GM23338 (cell line): ENCODE measurements around the gene LDLR. TPM values are rescaled to one million over a fixed set of nuclear protein-coding genes. Genes with fewer than 3 reads are reported as not detected.

Experiments used
- ATAC-seq: fragments of 200-7000 bp; cut with Tn5 transposase; 3 replicates; pipeline ENCODE4 v1.9.1; 2020
- DNase-seq: peaks from one replicate; pipeline ENCODE4 v3.0.0-alpha.2; 2015; ENCODE audit warnings: low spot score
- H2AFZ ChIP-seq: fragments of 200-600 bp; sonication (generic); 2 replicates; pipeline ENCODE4 v1.8.0; 2016; ENCODE audit warnings: antibody characterized with exemption, mild to moderate bottlenecking, moderate library complexity
- H3F3A ChIP-seq: fragments of 200-600 bp; sonication (generic); replicated peaks from 2 replicates; pipeline ENCODE4 v1.8.0; 2017; ENCODE audit warnings: antibody characterized with exemption, mixed run types, low read depth
- H3K27ac ChIP-seq: fragments of 200-600 bp; sonication (generic); 2 replicates; pipeline ENCODE4 v1.6.1; 2016; ENCODE audit warnings: low read depth
- H3K27me3 ChIP-seq: fragments of 200-600 bp; sonication (generic); 2 replicates; pipeline ENCODE4 v1.8.0; 2016; ENCODE audit warnings: mild to moderate bottlenecking, mixed run types, moderate library complexity; ENCODE audit not compliant: insufficient read depth
- H3K36me3 ChIP-seq: fragments of 200-600 bp; sonication (generic); 2 replicates; pipeline ENCODE4 v1.8.0; 2016; ENCODE audit warnings: mild to moderate bottlenecking; ENCODE audit not compliant: insufficient read depth
- H3K4me1 ChIP-seq: fragments of 200-600 bp; sonication (generic); 2 replicates; pipeline ENCODE4 v1.8.0; 2016; ENCODE audit warnings: mild to moderate bottlenecking, moderate library complexity; ENCODE audit not compliant: insufficient read depth
- H3K4me2 ChIP-seq: fragments of 200-600 bp; sonication (generic); 2 replicates; pipeline ENCODE4 v1.7.1; 2017; ENCODE audit warnings: mixed run types
- H3K4me3 ChIP-seq: fragments of 200-600 bp; sonication (generic); 2 replicates; pipeline ENCODE4 v1.6.1; 2016; ENCODE audit warnings: mixed run types
- H3K79me2 ChIP-seq: fragments of 200-600 bp; sonication (generic); replicated peaks from 2 replicates; pipeline ENCODE4 v1.8.0; 2017; ENCODE audit warnings: mild to moderate bottlenecking; ENCODE audit not compliant: insufficient read depth
- H3K9me2 ChIP-seq: fragments of 200-600 bp; sonication (generic); 2 replicates; pipeline ENCODE4 v1.8.0; 2017; ENCODE audit not compliant: insufficient read depth
- H4K20me1 ChIP-seq: fragments of 200-600 bp; sonication (generic); replicated peaks from 2 replicates; pipeline ENCODE4 v1.8.0; 2017; ENCODE audit warnings: mild to moderate bottlenecking; ENCODE audit not compliant: insufficient read depth
- H3K27ac Mint-ChIP-seq: 2 replicates; pipeline ENCODE4 v1.8.0; 2020; ENCODE audit warnings: inconsistent platforms, mild to moderate bottlenecking, moderate library complexity, mixed read lengths
- H3K27me3 Mint-ChIP-seq: 3 replicates; pipeline ENCODE4 v1.8.0; 2022; ENCODE audit warnings: low read depth, mild to moderate bottlenecking, moderate library complexity, mixed read lengths, inconsistent platforms; ENCODE audit not compliant: insufficient read depth, poor library complexity
- H3K36me3 Mint-ChIP-seq: 3 replicates; pipeline ENCODE4 v1.8.0; 2021; ENCODE audit warnings: low read depth, mild to moderate bottlenecking, inconsistent platforms, moderate library complexity, mixed read lengths
- H3K4me1 Mint-ChIP-seq: 3 replicates; pipeline ENCODE4 v1.8.0; 2020; ENCODE audit warnings: mild to moderate bottlenecking, inconsistent platforms, mixed read lengths
- H3K4me3 Mint-ChIP-seq: 3 replicates; pipeline ENCODE4 v1.8.0; 2021; ENCODE audit warnings: moderate library complexity, mild to moderate bottlenecking, inconsistent platforms, mixed read lengths
- H3K9me3 Mint-ChIP-seq: 3 replicates; pipeline ENCODE4 v1.8.0; 2020; ENCODE audit warnings: moderate library complexity, mild to moderate bottlenecking, inconsistent platforms, mixed read lengths
- CREB1 ChIP-seq: fragments of 250-450 bp; sonication (Bioruptor Pico); IDR thresholded peaks from 2 replicates; pipeline ENCODE4 v1.5.0; 2020; ENCODE audit warnings: low read depth, mild to moderate bottlenecking, moderate library complexity
- CTCF ChIP-seq, 2 experiments: fragments of 200-600 bp in 1 of 2; sonication (generic) in 1 of 2; conservative IDR thresholded peaks; 2 replicates each; pipeline versions ENCODE4 v1.5.1 to v1.6.1; 2016 to 2017; ENCODE audit warnings: antibody characterized with exemption in 2 of 2, low read depth in 2 of 2, mild to moderate bottlenecking in 2 of 2, moderate library complexity in 1 of 2
- EZH2 ChIP-seq: fragments of 200-600 bp; sonication (generic); IDR thresholded peaks from one replicate; pipeline ENCODE4 v1.8.0; 2017; ENCODE audit warnings: antibody characterized with exemption, mild to moderate bottlenecking, low read depth; ENCODE audit not compliant: unreplicated experiment
- EZH2phosphoT487 ChIP-seq: fragments of 200-600 bp; sonication (generic); IDR thresholded peaks from one replicate; pipeline ENCODE4 v1.8.1; 2018; ENCODE audit warnings: antibody characterized with exemption; ENCODE audit not compliant: unreplicated experiment
- ZNF114 ChIP-seq: fragments of 250-450 bp; sonication (Bioruptor Pico); IDR thresholded peaks from 2 replicates; pipeline ENCODE4 v1.5.0; 2020; ENCODE audit warnings: mild to moderate bottlenecking, moderate library complexity
- ZNF462 ChIP-seq: fragments of 250-450 bp; sonication (Bioruptor Pico); IDR thresholded peaks from 2 replicates; pipeline ENCODE4 v1.5.0; 2020; ENCODE audit warnings: mild to moderate bottlenecking, moderate library complexity
- polyA plus RNA-seq: library from polyadenylated mRNA; unstranded; fragments of >200 nt; fragmentation: Nextera tagmentation; extraction: Ambion mirVana; gene quantifications from 2 replicates; pipeline ENCODE4 v1.2.1, GENCODE V29; 2016
- total RNA-seq: library from RNA; depleted of rRNA; stranded (reverse); fragments of >200 nt; shearing (Covaris generic); gene quantifications from 2 replicates; pipeline ENCODE4 v1.2.3, GENCODE V29; 2014

Gene LDLR
- total and polyA plus RNA-seq, 2 experiments from 2014 or later = 57.6 to 180 TPM

GRCh38 chr19:11059511-11060358 is 29.5 kb upstream of the LDLR start (continued):
- TF ChIP-seq EZH2 (no peak), ZNF462 (no peak), CREB1 (no peak), ZNF114 (CRISPR knock-in tag) (no peak)

GRCh38 chr19:11061952-11062351 is 27.3 kb upstream of the LDLR start:
- no peak overlapping the region for H3K27ac Mint-ChIP-seq
- H3K27me3 ChIP-seq = no peaks in the 10 kb centered on the region
- H3K9me2 ChIP-seq = no peaks in the 10 kb centered on the region
- H2AFZ ChIP-seq = no peak overlapping the region
- H3K27ac ChIP-seq = no peak overlapping the region
- H3K4me1 Mint-ChIP-seq = no peaks in the 10 kb centered on the region; the same call in 2 of the 3 replicates
- 0 out of 2 replicates have a peak, but pooled peaks cover 2% of the 10 kb centered on the region for H3F3A ChIP-seq
- TF ChIP-seq CTCF (conservative IDR thresholded peaks at IDR 0.05; ENCODE audit: low read depth in 2 of 2) = no peak
- no peak for TF ChIP-seq EZH2
- TF ChIP-seq EZH2phosphoT487 = no peak
- TF ChIP-seq ZNF462 = no peak
- ATAC-seq (no peak), DNase-seq (no peak)
- peaks cover 3% of the 10 kb centered on the region; the same call in 1 of the 2 replicates for H3K36me3 ChIP-seq
- H3K4me2 ChIP-seq = no peak overlapping the region
- peaks cover 62% of the 10 kb centered on the region for H3K36me3 Mint-ChIP-seq
- no peak overlapping the region for H3K4me3 Mint-ChIP-seq
- H3K79me2 ChIP-seq = no peaks in the 10 kb centered on the region
- H3K9me3 Mint-ChIP-seq = no peaks in the 10 kb centered on the region
- H3K4me1 ChIP-seq = no peaks in the 10 kb centered on the region
- H3K27me3 Mint-ChIP-seq = peaks cover 6% of the 10 kb centered on the region
- H4K20me1 ChIP-seq = 0 out of 2 replicates have a peak, but pooled peaks cover 3% of the 10 kb centered on the region
- H3K4me3 ChIP-seq = no peak overlapping the region
